NCI-H1930 (cell line): ENCODE measurements around the gene EOLA1.
"Not testable (repeated sequence)": the region's sequence is repeated elsewhere in the genome, so short reads cannot be mapped to it uniquely, and the experiment has no call there.

Experiments
- DNase-seq, 2 experiments: peaks; one replicate each; lab custom pipeline; 2025; lab: John Stamatoyannopoulos, UW

Gene EOLA1

DNA sequence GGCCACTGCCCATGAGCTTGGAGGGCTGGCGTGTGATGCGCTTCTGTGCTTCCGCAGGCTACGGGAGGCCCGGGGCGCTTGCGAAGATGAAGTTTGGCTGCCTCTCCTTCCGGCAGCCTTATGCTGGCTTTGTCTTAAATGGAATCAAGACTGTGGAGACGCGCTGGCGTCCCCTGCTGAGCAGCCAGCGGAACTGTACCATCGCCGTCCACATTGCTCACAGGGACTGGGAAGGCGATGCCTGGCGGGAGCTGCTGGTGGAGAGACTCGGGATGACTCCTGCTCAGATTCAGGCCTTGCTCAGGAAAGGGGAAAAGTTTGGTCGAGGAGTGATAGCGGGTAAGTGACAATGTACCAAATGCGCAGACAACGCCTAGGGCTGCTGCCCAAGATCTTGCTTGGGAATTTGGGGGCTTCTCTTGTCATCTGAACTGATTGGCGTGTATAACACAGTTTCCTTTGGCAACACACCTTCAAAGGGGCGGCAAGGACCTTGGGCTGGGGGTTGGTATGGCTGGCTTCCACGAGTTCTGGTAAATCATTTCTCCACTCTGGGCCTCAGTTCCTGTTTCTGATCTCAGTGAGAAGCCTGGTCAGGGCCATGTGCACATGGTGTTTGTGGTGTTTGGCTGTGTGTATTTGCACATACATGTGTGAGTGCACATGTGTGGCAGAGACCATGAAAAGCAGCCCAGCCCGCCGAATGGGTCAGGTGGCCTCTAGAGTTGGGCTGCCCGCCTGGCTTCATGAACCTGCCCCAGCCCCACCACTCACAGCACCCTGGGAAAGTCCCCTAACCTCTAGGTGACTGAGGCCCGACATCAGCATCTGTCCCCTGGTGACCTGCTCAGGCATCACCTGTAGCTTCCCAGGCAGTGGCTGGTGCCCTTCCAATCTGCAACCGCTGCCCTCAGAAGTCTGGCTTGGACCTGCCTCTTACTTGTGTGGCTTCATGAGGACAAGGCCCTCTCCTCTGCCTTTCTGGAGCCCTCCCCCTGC is 5.0 kb downstream of the EOLA1 start:
- DNase-seq = not testable (repeated sequence)

DNA sequence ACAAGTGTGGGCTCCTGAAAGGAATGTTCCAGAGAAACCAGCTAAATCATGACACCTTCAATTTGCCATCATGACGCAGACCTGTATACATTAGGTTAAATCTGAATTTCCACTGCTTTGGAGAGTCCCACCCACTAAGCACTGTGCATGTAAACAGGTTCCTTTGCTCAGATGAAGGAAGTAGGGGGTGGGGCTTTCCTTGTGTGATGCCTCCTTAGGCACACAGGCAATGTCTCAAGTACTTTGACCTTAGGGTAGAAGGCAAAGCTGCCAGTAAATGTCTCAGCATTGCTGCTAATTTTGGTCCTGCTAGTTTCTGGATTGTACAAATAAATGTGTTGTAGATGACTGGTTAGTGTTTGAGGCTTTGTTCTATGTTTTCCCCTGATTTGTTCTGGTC is 6.2 kb downstream of the EOLA1 start:
- not testable (repeated sequence) for DNase-seq

DNA sequence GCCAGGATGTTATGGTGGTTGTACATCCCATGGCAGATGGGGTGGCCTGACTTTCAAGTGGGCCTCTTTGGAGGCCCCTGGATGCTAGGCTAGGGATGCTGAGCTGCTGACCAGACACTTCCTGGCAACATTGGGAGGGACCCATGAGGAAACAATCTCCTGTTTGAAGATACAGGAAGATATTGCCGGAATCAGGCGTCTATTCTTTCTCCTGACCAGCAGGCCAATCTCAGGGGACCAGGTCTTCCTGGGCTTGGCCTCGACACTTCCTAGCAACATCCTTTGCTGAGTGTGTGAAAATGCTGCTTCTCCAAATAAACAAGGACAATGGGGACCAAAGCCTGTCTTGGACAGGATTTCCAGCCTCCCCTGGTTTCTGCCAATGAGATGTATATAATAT is 7.0 kb downstream of the EOLA1 start:
- not testable (repeated sequence) for DNase-seq

DNA sequence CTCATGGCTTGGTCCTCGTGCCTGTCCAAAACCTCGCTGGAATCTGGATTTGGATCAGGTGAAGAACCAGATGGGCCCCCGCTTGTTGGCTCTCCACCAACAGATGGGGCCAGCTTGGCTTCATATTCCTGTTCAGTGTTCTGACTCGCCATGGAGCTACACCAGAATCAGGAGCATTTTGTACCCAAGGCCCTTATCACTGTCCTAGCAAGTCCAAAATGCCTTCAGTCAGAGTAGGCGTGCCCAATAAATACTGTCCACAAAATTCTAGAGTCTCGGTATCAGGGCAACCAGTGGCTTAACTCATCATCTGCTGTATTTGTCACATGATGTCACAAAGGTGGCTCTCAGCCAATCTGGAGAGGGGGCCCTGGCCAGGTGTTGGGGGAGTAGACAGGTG is 8.9 kb downstream of the EOLA1 start, which contains the start of gene HSFX3:
Gene HSFX3, minus strand, starts transcription at position 224 of the 400 bp plus-strand sequence. Its CDS starts 72 bp downstream, at position 152.
- DNase-seq = not testable (repeated sequence)

DNA sequence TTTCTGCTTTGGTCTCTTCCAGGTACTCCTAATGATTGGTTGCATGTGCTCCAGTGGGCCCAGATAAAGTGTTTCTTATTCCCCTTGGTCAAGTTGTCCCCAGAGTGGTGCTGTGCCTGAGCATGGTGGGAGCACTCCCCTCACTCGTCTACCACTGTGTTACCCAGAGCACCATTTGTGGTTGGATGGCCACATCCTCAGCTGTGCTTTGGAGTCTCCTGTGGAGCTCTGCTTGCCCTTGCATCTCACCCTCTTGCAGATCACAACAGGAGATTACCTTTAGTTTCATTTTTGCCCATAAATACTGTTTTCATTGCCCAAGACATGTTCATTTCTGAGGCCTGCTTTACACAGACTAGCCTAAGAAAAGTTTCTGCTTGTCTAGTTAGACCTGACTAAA is 9.6 kb downstream of the EOLA1 start:
- DNase-seq = not testable (repeated sequence)

DNA sequence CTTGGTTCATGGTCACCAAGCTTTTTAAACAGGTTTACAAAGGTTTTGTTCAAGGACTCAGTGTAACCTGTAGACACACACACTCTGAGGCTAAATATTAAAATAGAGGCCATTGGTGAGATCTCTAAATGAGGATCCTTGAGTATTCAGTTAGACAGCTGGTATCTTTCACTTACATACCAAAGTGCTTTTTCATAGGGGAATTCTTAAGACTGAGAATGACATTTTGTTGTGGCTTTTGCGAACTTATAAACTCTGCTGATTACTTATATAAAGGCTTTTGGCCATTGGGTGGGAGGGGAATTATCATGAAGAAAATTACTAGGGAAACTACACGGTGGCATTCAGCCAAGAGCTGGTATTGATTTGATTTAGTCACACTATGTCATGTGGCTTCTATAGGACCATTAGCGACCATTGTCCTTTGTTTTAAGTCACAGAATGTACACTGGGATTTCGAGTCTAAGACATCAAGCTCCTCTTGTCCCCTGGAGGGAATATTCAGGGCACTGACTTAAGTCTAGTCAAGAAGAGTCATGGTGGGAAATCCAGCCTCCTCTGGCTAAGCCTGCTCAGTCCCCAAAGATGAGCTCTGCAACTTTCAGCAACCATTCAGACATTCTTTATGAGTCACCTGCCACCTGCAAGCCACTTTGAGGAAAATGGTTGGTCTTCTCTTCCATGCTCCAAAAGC is 10.6 kb downstream of the EOLA1 start:
- DNase-seq = not testable (repeated sequence)

DNA sequence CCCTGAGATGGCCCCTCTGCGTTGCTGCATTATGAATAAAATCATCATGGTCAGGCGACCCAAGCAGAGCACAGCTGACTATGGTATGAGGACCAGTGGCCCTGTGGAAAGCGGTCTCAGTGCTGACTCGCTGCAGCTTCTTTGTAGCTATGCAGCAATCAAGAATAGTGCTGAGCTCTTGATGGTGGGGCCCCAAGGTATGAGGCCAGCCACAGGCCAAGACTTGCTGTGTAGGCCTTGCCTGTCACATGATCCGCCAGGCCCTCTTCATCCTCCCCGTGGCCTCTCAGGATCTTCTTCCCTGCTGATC is 11.1 kb downstream of the EOLA1 start:
- DNase-seq = not testable (repeated sequence)

DNA sequence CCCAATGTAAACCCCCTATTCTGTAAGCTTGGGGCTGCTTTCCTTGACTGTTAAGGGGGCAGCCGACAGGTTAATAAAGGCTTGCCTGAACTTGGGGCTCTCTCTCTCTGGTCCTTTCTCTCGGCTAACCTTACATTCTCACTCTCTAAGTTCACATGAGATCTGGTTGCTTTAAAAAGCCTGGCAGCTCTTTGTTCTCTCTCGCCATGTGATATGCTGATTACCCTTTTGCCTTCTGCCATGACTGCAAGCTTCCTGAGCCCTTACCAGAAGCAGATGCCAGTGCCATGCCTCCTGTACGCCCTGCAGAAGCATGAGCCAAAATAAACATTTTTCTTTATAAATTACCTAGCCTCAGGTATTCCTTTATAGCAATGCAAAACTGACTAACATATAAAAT is 14.4 kb downstream of the EOLA1 start:
- not testable (repeated sequence) for DNase-seq

DNA sequence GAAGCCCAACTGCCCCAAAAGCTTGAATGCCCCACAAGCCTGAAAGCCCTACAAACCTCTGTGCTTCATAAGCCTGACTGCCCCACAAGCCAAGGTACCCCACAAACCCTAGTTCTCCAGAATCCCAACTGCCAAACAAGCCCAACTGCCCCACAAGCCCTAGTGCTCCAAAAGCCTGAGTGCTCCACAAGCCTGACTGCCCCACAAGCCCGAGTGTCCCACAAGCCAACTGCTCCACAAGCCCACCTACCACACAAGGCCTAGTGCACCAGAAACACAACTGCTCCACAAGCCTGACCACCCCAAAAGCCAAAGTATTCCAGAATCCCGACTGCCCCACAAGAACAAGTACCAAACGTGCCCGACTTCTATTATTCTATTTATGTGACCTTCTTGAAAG is 22.5 kb downstream of the EOLA1 start:
- DNase-seq = no peak

DNA sequence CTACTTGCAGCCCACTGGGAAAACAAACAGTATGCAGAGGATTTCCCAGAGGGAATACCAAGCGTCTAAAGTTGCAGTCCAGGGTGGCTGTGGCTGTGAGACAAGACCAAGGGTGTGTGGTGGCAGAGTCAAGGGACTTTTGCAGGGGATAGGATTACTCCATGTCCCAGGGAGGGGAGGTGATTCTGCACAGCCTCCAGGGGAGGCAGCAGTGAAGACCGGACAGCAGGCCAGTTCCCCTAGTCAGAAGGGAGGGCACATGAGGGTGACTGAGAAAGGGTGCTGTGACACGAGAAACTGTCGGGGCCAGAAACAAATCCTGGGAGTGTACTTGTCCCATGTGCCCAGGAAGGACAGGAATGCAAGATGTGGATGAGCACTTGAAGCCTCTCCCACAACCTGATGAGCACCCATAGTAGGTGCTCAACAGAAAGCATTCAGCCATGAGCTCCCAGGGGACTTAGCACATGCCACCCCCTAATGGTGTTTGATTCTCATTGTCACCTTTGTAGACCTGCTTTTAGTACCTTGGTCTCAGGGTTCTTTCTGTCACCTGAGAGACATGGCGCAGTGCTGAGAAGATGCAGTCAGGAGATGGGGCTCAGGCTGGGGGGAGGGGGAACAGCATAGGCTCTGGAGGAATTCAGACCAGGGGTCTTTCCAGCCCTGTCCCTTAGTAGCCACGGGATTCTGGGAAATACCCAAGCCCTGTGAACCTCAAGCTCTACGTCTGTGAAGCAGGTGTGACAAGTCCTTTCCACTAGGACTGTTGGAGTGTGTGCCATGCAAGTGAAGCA is 27.0 kb downstream of the EOLA1 start:
- no peak for DNase-seq

DNA sequence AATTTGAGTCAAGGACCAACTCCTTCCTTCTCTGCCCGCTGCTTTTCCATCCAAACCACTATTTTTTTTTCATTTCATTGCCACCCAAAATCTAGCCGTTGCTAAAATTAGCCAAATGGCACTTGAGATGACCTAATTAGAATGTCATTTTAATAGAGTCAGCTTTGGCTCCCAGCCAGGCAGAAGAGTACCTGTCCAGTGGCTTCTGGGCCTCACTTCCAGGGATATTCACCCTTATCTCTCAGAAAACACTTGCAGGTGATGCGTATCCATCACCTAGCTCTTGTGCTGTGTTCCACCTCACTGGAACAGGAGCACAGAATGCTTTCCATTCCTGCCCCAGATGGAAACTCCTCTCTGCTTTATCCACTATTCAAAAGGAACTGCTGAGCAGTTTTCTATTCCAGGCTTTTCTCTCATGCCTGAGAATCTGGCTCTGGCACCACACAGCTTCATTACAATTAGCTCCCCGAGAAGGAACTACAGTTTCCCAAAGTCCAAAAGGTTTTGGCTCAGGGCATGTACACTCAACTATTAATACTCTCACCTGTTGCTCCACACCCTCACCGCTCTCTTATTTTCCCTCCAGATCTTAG is 28.0 kb downstream of the EOLA1 start:
- no peak for DNase-seq

DNA sequence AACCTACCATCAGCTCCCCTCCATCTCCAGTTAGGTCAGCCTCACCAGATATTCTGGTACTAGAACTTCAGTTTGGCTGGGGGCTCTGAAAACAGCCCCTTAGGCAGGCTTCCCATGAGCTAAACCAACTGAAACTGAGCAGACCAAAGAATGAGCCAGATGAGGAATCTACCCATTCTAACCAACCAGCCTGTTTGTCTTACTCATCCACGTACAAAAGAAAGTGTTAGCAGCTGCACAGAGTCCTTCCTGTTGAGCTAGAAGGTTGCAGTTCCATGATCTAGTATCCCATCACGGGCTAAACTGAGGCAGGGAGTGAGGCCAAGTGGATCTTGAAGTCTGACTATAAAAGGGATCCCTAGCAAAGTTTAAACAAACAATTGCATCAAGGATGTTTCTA is 29.0 kb downstream of the EOLA1 start:
- DNase-seq = no peak

DNA sequence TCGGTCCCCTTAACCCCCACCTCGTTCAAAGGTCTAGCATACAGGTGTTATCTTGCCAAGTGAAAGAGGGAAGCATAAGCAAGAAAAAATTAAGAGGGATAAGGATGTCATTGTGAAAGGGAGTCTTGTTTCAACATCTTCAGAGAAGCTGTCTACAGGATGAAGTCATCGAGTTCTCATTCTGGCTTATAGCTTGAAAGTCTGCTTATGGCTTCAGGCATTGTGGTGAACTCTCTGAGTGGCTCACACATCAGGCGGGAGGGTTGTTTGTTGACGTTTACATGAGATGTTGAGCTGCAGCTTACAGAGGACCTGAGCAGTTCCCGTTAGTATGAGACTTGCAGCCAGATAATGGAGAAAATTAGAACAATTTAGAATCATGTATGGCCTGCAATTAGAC is 29.9 kb downstream of the EOLA1 start:
- DNase-seq = no peak

DNA sequence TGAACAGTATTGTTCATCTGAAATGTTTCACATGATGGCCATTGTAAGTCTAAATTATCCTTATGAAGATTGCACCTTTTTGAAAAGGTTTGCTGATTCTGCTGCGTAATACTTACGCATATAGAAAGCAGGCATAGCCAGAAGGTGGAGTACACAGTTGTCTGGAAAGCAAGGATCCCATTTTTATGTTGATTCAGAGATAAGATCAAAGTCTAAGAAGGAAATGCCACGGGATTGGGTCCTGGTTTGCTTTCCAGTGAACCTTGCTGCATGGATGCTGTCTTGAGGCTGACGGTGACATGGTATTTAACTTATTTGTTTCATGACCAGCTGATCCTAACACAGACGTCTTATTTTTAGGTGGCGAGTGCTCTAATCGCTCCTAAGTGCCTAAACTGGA is 31.0 kb downstream of the EOLA1 start:
- DNase-seq = no peak

DNA sequence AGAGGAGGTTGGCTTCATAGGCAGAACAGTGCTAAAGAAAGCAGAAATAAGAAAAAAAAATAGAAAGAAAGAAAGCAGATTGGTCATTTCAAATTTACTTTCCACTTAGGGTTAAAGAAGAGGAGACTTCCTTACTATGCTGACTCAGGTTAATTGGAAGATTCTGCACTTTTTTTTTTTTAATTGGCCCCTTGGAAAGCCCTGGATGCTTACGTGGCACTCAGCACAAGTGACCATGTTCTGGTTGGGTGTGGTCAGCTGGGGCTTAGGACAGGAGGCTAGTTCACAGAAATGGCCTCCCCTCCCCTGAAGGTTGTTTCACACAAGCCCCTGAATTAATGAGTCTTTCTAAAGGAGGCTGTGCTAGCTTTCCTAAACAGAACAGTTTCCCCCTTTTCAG is 31.9 kb downstream of the EOLA1 start:
- DNase-seq = no peak

DNA sequence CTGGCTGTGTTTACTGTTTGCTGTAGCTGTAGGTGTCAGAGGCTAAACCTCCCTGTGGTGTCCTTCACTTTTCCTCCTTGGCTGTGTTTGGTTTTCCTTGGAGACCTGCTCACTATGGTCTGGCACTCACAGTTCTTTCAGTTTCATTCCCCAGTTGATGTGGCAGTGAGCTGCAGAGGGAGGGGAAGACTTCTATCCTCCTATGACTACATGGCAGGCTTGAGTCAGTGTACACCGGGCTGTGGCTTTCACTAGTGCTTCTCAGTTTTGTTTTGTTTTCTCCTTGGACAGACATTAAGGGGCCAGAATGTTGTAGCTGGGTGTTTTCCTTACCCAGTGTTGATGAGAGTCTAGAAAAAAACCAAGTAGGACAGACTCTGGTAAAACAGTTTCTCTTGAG is 32.6 kb downstream of the EOLA1 start:
- not testable (repeated sequence) for DNase-seq

DNA sequence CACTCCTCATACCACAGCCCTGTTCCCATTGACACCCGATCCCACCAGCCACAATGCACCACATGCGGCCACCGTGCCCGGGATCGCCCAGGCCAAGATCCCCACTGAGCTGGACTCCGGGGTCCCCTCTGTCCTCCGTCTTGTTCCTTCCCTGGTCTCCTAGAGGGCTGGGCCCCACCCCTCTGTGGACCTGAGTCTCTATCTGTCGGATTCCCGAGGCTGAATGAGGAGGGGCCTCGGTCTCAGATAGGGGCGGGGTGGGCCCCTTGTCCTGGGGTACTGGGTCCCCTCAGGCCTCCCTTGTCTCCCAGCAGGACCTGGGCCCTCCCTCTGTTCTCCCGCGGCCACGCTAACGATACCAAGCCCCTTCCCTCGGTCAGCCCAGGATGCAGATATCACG is 44.8 kb downstream of the EOLA1 start:
- not testable (repeated sequence) for DNase-seq

DNA sequence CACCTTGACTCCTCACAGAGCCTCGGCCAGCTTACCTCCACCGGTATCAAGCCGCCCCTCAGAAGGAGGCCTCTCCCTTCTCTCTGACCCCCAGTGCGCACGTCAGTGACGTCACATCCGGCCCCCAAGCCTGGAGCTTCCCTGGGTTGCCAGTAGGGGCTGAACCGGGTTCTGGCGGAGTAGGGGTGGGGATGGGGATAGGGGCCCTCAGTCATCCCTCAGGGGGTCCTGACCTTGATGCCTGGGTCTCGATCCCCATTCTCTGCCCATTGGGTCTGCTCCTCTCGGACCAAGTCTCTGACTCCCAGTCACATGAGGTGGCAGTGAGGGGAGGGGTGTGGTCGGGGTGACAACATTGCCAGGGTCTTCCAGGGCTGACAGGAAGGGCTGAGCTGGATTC is 46.5 kb downstream of the EOLA1 start, which contains the start of gene MAGEA9B:
Gene MAGEA9B, minus strand, starts transcription at position 101 of the 400 bp plus-strand sequence. CDS start 4,280 bp downstream, outside the sequence.
- DNase-seq = not testable (repeated sequence)

DNA sequence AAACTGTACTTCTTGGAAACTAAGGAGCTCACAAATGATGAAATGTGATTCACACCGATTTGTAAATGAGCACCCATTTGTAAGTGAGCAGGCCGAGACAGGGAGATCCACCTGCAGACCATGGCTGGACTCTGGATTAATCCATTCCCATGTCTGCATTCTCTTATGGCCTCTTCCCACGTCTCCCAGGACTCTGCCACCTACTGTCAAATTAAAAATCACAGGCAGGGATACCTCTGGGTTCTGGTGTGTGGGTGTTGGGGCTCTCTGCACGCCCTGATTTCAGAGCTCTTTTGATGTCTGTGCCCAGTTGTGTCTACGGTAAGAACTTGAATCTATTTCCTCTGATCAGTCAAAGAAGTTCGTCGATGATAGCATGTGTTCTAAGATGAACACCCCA is 50.2 kb downstream of the EOLA1 start:
- not testable (repeated sequence) for DNase-seq

DNA sequence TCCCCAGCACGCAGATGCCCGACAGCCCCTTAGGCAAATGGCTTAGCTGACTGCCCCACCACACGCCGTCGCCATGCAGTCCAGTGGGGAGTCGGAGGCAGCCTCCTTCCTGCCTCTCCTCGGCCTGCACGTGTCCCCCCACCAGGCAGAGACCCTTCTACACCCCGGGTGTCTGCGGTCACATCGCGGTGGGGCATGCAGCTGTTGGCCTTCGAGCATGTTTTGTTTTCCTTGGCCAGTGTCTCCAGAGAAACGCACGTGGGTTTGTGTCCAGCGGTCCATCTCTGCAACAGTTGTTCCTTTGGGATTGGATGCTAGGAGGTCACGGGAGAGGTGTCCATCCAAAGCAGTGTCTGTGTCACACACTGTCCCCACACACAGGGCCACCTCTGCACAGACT is 54.4 kb downstream of the EOLA1 start, which contains the start of gene HSFX2:
Gene HSFX2, minus strand, starts transcription at position 101 of the 400 bp plus-strand sequence. CDS start 614 bp downstream, outside the sequence.
- not testable (repeated sequence) for DNase-seq

DNA sequence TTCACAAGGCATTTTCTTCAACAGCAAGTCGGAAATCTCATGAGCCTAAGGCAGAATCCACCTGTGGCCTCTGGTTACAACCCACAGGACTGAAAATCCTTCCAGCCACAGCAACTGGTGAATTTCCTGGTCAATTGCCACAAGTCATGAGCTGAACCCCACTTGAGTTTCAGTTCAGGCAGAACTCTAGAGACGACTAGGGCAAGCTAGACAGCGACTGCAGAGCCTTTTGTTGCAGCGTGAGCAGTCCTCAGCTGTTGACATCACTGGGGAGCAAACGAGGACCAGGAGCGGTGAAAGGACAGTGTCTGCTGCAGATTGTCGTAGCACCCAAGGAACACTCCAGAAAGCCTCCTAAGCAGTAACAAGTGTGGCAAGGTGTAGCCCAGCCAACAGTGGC is 55.1 kb downstream of the EOLA1 start:
- not testable (repeated sequence) for DNase-seq
